HG03520 (cell line): ENCODE results near the gene GAA.

Source experiments
- ATAC-seq: cut with Tn5 transposase; IDR thresholded peaks from one replicate; pipeline ENCODE4 v1.9.1; 2021; ENCODE audit warnings: mild to moderate bottlenecking, moderate library complexity; ENCODE audit not compliant: unreplicated experiment

Gene GAA

GRCh38 chr17:80116921-80117380, 15.6 kb downstream of the GAA start:
- no peak for ATAC-seq

- no peak for ATAC-seq
Observed at GRCh38 chr17:80117491-80118401, 16.4 kb downstream of the GAA start.

- ATAC-seq = no peak
Observed at GRCh38 chr17:80118601-80119270, 17.4 kb downstream of the GAA start.

GRCh38 chr17:80119271-80119791, 17.9 kb downstream of the GAA start:
- no peak for ATAC-seq

GRCh38 chr17:80119839-80120238, 18.5 kb downstream of the GAA start:
- no peak for ATAC-seq

- no peak for ATAC-seq
Observed at GRCh38 chr17:80122026-80122575, 20.7 kb downstream of the GAA start.

GRCh38 chr17:80122926-80123505, 21.6 kb downstream of the GAA start:
- ATAC-seq = no peak

GRCh38 chr17:80123791-80124190, 22.4 kb downstream of the GAA start:
- no peak for ATAC-seq

GRCh38 chr17:80124351-80124981, 23.1 kb downstream of the GAA start:
- ATAC-seq = no peak

- ATAC-seq = no peak
Observed at GRCh38 chr17:80125656-80126448, 24.5 kb downstream of the GAA start.

GRCh38 chr17:80126449-80126715, 25.0 kb downstream of the GAA start:
- ATAC-seq = no peak

- ATAC-seq = no peak
Observed at GRCh38 chr17:80129006-80129565, 27.7 kb downstream of the GAA start.

GRCh38 chr17:80130992-80131391, 29.6 kb downstream of the GAA start:
- no peak for ATAC-seq

- ATAC-seq = no peak
Observed at GRCh38 chr17:80132906-80133625, 31.7 kb downstream of the GAA start.

GRCh38 chr17:80133626-80133970, 32.2 kb downstream of the GAA start:
- no peak for ATAC-seq

- ATAC-seq = no peak
Observed at GRCh38 chr17:80137131-80137530, 35.8 kb downstream of the GAA start.

- ATAC-seq = no peak
Observed at GRCh38 chr17:80138856-80139426, 37.6 kb downstream of the GAA start.

- no peak for ATAC-seq
Observed at GRCh38 chr17:80141463-80142165, 40.2 kb downstream of the GAA start.
